Ovary (tissue), 9 donors: ENCODE results near the gene SPARC. TPM values are rescaled to one million over a fixed set of nuclear protein-coding genes. Genes with fewer than 3 reads are reported as not detected.

Experiments used
- DNase-seq, 5 donors: peaks; one replicate each; pipeline ENCODE4 v3.0.0-alpha.2; 2019 to 2020
- H3K27ac ChIP-seq, 2 donors: fragments of 200-600 bp; one replicate each; pipeline versions ENCODE4 v1.5.1 to v1.8.0; 2019 to 2022
- H3K27me3 ChIP-seq: fragments of 200-600 bp; one replicate; pipeline ENCODE4 v1.8.0; 2022
- H3K36me3 ChIP-seq: fragments of 200-600 bp; sonication (generic); one replicate; pipeline ENCODE4 v1.5.1; 2019
- H3K4me1 ChIP-seq: one replicate; pipeline ENCODE4 v1.8.1; 2013; ENCODE audit warnings: mild to moderate bottlenecking, moderate library complexity; ENCODE audit not compliant: insufficient read depth
- H3K4me3 ChIP-seq: fragments of 200-600 bp; sonication (generic); one replicate; pipeline ENCODE4 v1.5.1; 2017
- H3K9me3 ChIP-seq, 2 donors: fragments of 200-600 bp in 1 of 2; sonication (generic) in 1 of 2; one replicate each; pipeline versions ENCODE4 v1.5.1 to v1.8.1; 2013 to 2019; ENCODE audit warnings: mild to moderate bottlenecking in 1 of 2, moderate library complexity in 1 of 2
- EP300 ChIP-seq: sonication (generic); formaldehyde crosslinking; IDR thresholded peaks from one replicate; pipeline ENCODE4 v1.6.1; 2017; ENCODE audit warnings: antibody characterized with exemption
- POLR2A ChIP-seq: fragments of 450-650 bp; IDR thresholded peaks from one replicate; pipeline ENCODE4 v1.6.1; 2017; ENCODE audit warnings: antibody characterized with exemption, mild to moderate bottlenecking, moderate library complexity
- WGBS, 3 donors: extraction: QIAGEN DNeasy Blood & Tissue Kit in 1 of 3; methylation state at CpG; one replicate each; pipeline versions ENCODE4 v1.1.5 to v1.1.7; 2013 to 2017; 5-methylcytosine and 5-hydroxymethylcytosine counted together
- intact Hi-C, 4 donors: fragments of 100-400 bp; cut with DNase I; formaldehyde crosslinking; loops; one replicate each; pipeline versions ENCODE4 v1.11.0 to v1.15.1; 2022 to 2023
- polyA plus RNA-seq, 2 donors: library from polyadenylated mRNA; stranded (reverse); fragments of 200-250 nt in 1 of 2; fragments of 350-450 nt in 1 of 2; fragmentation: Illumina TruSeq in 1 of 2; extraction: RNeasy Lipid Tissue Mini Kit (QIAGEN cat#74804) in 1 of 2; gene quantifications; one replicate each; pipeline ENCODE4 v1.2.3, GENCODE V29; 2013 to 2014
- total RNA-seq, 7 donors: library from RNA; depleted of rRNA in 2 of 7; stranded (reverse); fragments of >200 nt in 2 of 7; fragmentation: NEBNext Ultra II Directional in 3 of 7; extraction: Animal tissue kit (Norgen Biotek cat#: 25700) in 3 of 7; gene quantifications; one replicate each; pipeline versions ENCODE4 v1.1.0 to v1.2.4, GENCODE V29; 2016 to 2023
- TF ChIP-seq, protein P1 (sequence below), 3 donors: fragments of 450-650 bp in 2 of 3; fragments of 200-600 bp in 1 of 3; IDR thresholded peaks; one replicate each; pipeline versions ENCODE4 v1.5.1 to v1.8.0; 2016 to 2022; ENCODE audit warnings: antibody characterized with exemption in 3 of 3, mild to moderate bottlenecking in 1 of 3
- donor health status: DM: no; HTN: no; CAD: no; lungs with moderate emphysema.
- donor health status: DM: no; HTN: no; CAD: no.
- donor health status: Bipolar disorder and iron deficiency.
- donor health status: DM: yes; HTN: yes; CAD: no.
- donor health status: DM: no; HTN: no; CAD: no.
- donor health status: DM: yes; HTN: yes; CAD: no.

Gene SPARC
- total and polyA plus RNA-seq, 9 donors = 220 to 2,564 (median 924) TPM

DNA sequence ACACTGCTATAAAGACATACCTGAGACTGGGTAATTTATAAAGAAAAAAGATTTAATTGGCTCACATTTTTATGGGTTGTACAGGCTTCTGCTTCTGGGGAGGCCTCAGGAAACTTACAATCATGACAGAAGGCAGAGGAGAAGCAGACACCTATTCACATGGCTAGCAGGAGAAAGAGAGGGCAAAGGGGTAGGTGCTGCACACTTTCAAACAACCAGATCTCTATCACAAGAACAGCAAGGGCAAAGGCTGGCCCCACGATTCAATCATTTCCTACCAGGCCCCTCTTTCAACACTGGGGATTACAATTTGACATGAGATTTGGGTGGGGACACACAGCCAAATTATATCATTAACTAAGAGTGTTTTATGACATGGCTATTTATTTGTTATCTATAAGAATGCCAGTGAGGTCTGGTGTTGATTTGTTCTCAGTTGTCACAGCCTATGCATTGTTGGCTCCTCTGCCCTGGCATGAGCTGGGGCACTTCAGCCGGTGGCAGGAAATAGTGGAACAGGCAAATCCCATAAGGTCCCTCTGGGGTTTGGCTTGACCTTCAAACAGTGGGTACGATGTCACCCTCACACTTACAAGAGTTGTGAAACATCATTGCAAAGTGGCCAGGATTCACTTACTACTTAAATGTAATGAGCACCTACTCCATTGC lies 44.1 kb downstream of the SPARC start:
- WGBS, 3 donors = 74 to 81% (median 77%) methylated on average over 3 of the region's 3 CpGs
- Histone ChIP-seq H3K36me3 (no peaks in the 10 kb centered on the region), H3K27ac (no peak overlapping the region), H3K9me3 (no peaks in the 10 kb centered on the region), H3K4me3 (no peak overlapping the region), H3K4me1 (no peaks in the 10 kb centered on the region), H3K27me3 (no peaks in the 10 kb centered on the region)
- no peak for DNase-seq
- TF ChIP-seq, protein P1, sequence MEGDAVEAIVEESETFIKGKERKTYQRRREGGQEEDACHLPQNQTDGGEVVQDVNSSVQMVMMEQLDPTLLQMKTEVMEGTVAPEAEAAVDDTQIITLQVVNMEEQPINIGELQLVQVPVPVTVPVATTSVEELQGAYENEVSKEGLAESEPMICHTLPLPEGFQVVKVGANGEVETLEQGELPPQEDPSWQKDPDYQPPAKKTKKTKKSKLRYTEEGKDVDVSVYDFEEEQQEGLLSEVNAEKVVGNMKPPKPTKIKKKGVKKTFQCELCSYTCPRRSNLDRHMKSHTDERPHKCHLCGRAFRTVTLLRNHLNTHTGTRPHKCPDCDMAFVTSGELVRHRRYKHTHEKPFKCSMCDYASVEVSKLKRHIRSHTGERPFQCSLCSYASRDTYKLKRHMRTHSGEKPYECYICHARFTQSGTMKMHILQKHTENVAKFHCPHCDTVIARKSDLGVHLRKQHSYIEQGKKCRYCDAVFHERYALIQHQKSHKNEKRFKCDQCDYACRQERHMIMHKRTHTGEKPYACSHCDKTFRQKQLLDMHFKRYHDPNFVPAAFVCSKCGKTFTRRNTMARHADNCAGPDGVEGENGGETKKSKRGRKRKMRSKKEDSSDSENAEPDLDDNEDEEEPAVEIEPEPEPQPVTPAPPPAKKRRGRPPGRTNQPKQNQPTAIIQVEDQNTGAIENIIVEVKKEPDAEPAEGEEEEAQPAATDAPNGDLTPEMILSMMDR (IDR thresholded peaks at IDR 0.05) = no peak
- intact Hi-C loops = no loop called here

DNA sequence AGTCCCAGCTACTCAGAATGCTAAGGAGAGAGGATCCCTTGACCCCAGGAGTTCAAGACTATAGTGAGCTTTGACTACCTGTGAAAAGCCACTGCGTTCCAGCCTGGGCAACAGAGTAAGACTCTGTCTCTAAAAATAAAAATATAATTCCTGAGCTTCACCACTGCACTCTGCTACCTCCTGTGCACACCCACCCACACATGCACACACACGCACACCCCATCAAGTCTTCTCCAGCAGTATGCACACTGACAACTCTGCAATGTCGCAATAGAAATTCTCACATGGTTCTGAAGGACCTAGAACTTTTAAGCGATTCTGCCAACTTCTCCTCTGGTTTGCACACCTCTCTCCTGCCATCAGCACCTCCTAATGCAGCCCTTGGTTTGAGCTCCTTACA lies 48.1 kb downstream of the SPARC start:
- TF ChIP-seq, protein P1 (IDR thresholded peaks at IDR 0.05) = no peak
- TF ChIP-seq EP300 (no peak), POLR2A (no peak)
- no peak for DNase-seq
- Histone ChIP-seq H3K36me3 (no peaks in the 10 kb centered on the region), H3K4me3 (no peak overlapping the region), H3K27me3 (no peaks in the 10 kb centered on the region), H3K9me3 (no peaks in the 10 kb centered on the region), H3K27ac (no peak overlapping the region), H3K4me1 (peaks cover 2% of the 10 kb centered on the region)
- intact Hi-C loops = no loop called here
- WGBS, 3 donors = 77 to 95% (median 81%) methylated on average over 4 of the region's 4 CpGs

DNA sequence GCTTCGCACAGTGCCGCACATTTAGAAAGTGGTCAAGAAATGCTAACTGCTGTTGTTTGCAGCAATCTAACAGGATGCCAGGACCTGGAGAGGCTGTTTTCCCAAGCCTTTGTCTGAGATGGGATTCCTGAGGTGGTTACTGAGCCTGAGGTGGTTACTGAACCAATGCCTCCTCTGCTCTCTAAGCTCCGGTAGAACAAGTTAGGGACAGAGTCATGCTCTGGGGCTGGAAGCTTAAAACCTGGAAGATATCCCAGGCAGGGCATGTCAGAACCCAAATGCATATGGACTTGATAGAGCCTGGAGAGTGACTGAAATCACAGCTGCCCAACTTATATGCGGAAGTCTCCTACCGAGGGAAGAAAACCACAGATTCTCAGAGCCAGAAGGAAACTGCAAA lies 49.0 kb downstream of the SPARC start:
- WGBS, 3 donors = 75 to 83% (median 80%) methylated on average over 5 of the region's 5 CpGs
- Histone ChIP-seq H3K27ac (no peak overlapping the region), H3K36me3 (no peaks in the 10 kb centered on the region)

DNA sequence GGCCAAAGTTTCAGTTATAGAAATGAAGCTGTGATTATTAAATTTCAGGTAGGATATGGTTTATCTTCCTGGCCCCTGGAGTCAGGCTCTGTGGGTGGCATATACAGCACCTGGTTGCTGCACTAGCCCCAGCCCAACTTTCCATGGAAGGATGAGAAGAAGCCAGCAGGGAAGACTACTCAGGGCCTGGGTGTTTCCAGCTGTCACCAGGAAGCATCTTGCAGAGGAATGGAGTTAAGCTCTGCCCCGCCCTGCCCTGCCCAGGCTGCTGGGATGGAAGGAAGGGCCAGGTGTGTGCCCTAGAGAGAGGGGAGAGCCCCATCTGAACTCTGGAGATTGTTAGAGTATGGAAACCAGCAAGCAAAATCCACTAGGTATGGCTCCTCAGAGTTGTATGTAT lies 52.8 kb downstream of the SPARC start:
- H3K36me3 ChIP-seq = no peaks in the 10 kb centered on the region
- no peak for DNase-seq
- peaks cover 3% of the 10 kb centered on the region for H3K4me1 ChIP-seq
- no peak for TF ChIP-seq POLR2A
- no peak for TF ChIP-seq EP300
- TF ChIP-seq, protein P1 (IDR thresholded peaks at IDR 0.05) = no peak
- no peak overlapping the region for H3K4me3 ChIP-seq
- H3K9me3 ChIP-seq = no peaks in the 10 kb centered on the region
- 88 to 100% (median 98%) methylated on average over 1 of the region's 1 CpG for WGBS, 3 donors
- intact Hi-C loops = no loop called here
- H3K27me3 ChIP-seq = no peaks in the 10 kb centered on the region
- no peak overlapping the region for H3K27ac ChIP-seq

More for the DNA sequence above, 49.0 kb downstream of the SPARC start:
- Histone ChIP-seq H3K9me3 (no peaks in the 10 kb centered on the region), H3K4me1 (peaks cover 2% of the 10 kb centered on the region), H3K4me3 (no peak overlapping the region), H3K27me3 (no peaks in the 10 kb centered on the region)
- DNase-seq = no peak
- no peak for TF ChIP-seq POLR2A
- TF ChIP-seq, protein P1 (IDR thresholded peaks at IDR 0.05) = no peak
- no peak for TF ChIP-seq EP300
- intact Hi-C loops = no loop called here
